ENCODE data around the gene RHCG.
A peak's percentile ranks its signal among the peaks of the same experiment; 100 is the strongest.

The RHCG gene

GRCh38 chr15:89455535-89455934, 40.8 kb downstream of the RHCG start:
- H2BK15ac ChIP-seq (ENCODE audit: low read length), result no peak overlapping the region
- no peak overlapping the region for H3K27ac ChIP-seq (replicated peaks; ENCODE audit: low read length)
- H3K4me2 ChIP-seq (ENCODE audit: insufficient read depth, low read length, poor library complexity, severe bottlenecking), result no peak overlapping the region
- no peak overlapping the region for H3K4ac ChIP-seq (ENCODE audit: low read length)
- H3K36me3 ChIP-seq (replicated peaks in 1 of 2; ENCODE audit: control insufficient read depth in 2 of 2, insufficient read depth in 2 of 2, low read length in 2 of 2), result no peaks in the 10 kb centered on the region
- H3K4me1 ChIP-seq (ENCODE audit: control insufficient read depth in 2 of 2, insufficient read depth in 1 of 2, low read depth in 1 of 2, low read length in 2 of 2), result peaks cover 0 to 14% of the 10 kb centered on the region in 2 donors
- H2AFZ ChIP-seq (ENCODE audit: low read length), result no peak overlapping the region
- H3K27me3 ChIP-seq (ENCODE audit: control insufficient read depth in 3 of 3, insufficient read depth in 3 of 3, low read depth in 1 of 3, low read length in 3 of 3), result peaks cover 0 to 16% (median 8%) of the 10 kb centered on the region in 3 experiments
- no peak overlapping the region for H3K23ac ChIP-seq (ENCODE audit: low read depth, low read length, poor library complexity)
- H4K91ac ChIP-seq (ENCODE audit: low read depth, low read length, poor library complexity), result no peak overlapping the region
- no peak overlapping the region for H2BK12ac ChIP-seq (ENCODE audit: low read length)
- no peak for DNase-seq (ENCODE audit: low spot score)
- H2BK120ac ChIP-seq (ENCODE audit: low read depth, low read length), result no peak overlapping the region
- H3K9ac ChIP-seq (ENCODE audit: low read depth, low read length, poor library complexity), result no peak overlapping the region
- H2BK5ac ChIP-seq (ENCODE audit: low read length), result no peak overlapping the region
- WGBS, 2 donors (ENCODE audit: extremely low coverage in 2 of 2, insufficient read length in 2 of 2, insufficient replicate concordance in 1 of 2), result no CpG with 5 or more reads among the region's 1 CpG
- no peak overlapping the region for H3K14ac ChIP-seq (ENCODE audit: low read length)
- no peak overlapping the region for H2AK5ac ChIP-seq (ENCODE audit: low read depth, low read length)
- H4K8ac ChIP-seq (ENCODE audit: low read depth, low read length), result no peak overlapping the region
- no peaks in the 10 kb centered on the region for H3K79me1 ChIP-seq (ENCODE audit: low read depth, low read length)
- H3K9me3 ChIP-seq (replicated peaks in 1 of 2; ENCODE audit: control insufficient read depth in 2 of 2, insufficient read depth in 1 of 2, low read depth in 1 of 2, low read length in 2 of 2), result peaks cover 0 to 2% of the 10 kb centered on the region in 2 donors
- no peak overlapping the region for H3K18ac ChIP-seq (ENCODE audit: low read length)
- no peak overlapping the region for H3K4me3 ChIP-seq (ENCODE audit: low read length in 2 of 2)

DNA sequence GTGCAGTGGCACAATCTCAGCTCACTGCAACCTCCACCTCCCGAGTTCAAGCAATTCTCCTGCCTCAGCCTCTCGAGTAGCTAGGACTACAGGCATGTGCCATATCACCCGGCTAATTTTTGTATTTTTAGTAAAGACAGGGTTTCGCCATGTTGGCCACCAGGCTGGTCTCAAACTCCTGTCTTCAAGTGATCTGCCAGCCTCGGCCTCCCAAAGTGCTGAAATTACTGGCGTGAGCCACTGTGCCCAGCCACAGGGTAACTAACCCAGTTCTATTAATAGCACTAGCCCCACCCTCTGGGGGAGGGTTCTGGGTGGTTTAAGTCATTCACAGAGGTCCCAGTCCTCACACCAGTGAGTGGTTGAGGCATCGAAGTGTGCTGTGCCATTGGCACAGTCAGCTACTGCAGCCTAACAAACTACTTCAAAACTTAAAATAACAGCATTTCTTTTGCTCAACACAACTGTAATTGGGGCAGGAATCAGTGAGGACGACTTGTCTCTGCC, 44.0 kb downstream of the RHCG start:
- H2BK12ac ChIP-seq (ENCODE audit: low read length), result no peak overlapping the region
- no peak overlapping the region for H3K4me3 ChIP-seq (ENCODE audit: low read length in 2 of 2)
- no peak overlapping the region for H2BK120ac ChIP-seq (ENCODE audit: low read depth, low read length)
- H3K4me1 ChIP-seq (ENCODE audit: control insufficient read depth in 2 of 2, insufficient read depth in 1 of 2, low read depth in 1 of 2, low read length in 2 of 2), result peaks cover 2 to 12% of the 10 kb centered on the region in 2 donors
- peak overlapping the region; percentile 77 for H2AK5ac ChIP-seq (ENCODE audit: low read depth, low read length)
- H3K9ac ChIP-seq (ENCODE audit: low read depth, low read length, poor library complexity), result no peak overlapping the region
- no peaks in the 10 kb centered on the region for H3K36me3 ChIP-seq (replicated peaks in 1 of 2; ENCODE audit: control insufficient read depth in 2 of 2, insufficient read depth in 2 of 2, low read length in 2 of 2)
- peaks cover 0 to 2% of the 10 kb centered on the region in 2 donors for H3K9me3 ChIP-seq (replicated peaks in 1 of 2; ENCODE audit: control insufficient read depth in 2 of 2, insufficient read depth in 1 of 2, low read depth in 1 of 2, low read length in 2 of 2)
- H3K27ac ChIP-seq (replicated peaks; ENCODE audit: low read length), result no peak overlapping the region
- no peak overlapping the region for H2BK5ac ChIP-seq (ENCODE audit: low read length)
- no peak overlapping the region for H3K18ac ChIP-seq (ENCODE audit: low read length)
- H3K23ac ChIP-seq (ENCODE audit: low read depth, low read length, poor library complexity), result no peak overlapping the region
- no peak overlapping the region for H2AFZ ChIP-seq (ENCODE audit: low read length)
- H2BK15ac ChIP-seq (ENCODE audit: low read length), result no peak overlapping the region
- H3K4me2 ChIP-seq (ENCODE audit: insufficient read depth, low read length, poor library complexity, severe bottlenecking), result no peak overlapping the region
- DNase-seq (ENCODE audit: low spot score), result no peak
- H3K79me1 ChIP-seq (ENCODE audit: low read depth, low read length), result no peaks in the 10 kb centered on the region
- no peak overlapping the region for H4K8ac ChIP-seq (ENCODE audit: low read depth, low read length)
- peaks cover 0 to 48% (median 31%) of the 10 kb centered on the region in 3 experiments for H3K27me3 ChIP-seq (ENCODE audit: control insufficient read depth in 3 of 3, insufficient read depth in 3 of 3, low read depth in 1 of 3, low read length in 3 of 3)
- H3K14ac ChIP-seq (ENCODE audit: low read length), result no peak overlapping the region
- no peak overlapping the region for H3K4ac ChIP-seq (ENCODE audit: low read length)
- no CpG with 5 or more reads among the region's 8 CpGs for WGBS, 2 donors (ENCODE audit: extremely low coverage in 2 of 2, insufficient read length in 2 of 2, insufficient replicate concordance in 1 of 2)
- H4K91ac ChIP-seq (ENCODE audit: low read depth, low read length, poor library complexity), result no peak overlapping the region

- H3K14ac ChIP-seq (ENCODE audit: low read length), result no peak overlapping the region
- H4K91ac ChIP-seq (ENCODE audit: low read depth, low read length, poor library complexity), result no peak overlapping the region
- H2BK15ac ChIP-seq (ENCODE audit: low read length), result no peak overlapping the region
- no peak overlapping the region for H2AFZ ChIP-seq (ENCODE audit: low read length)
- no peaks in the 10 kb centered on the region for H3K36me3 ChIP-seq (replicated peaks in 1 of 2; ENCODE audit: control insufficient read depth in 2 of 2, insufficient read depth in 2 of 2, low read length in 2 of 2)
- DNase-seq (ENCODE audit: low spot score), result no peak
- H3K27me3 ChIP-seq (ENCODE audit: control insufficient read depth in 3 of 3, insufficient read depth in 3 of 3, low read depth in 1 of 3, low read length in 3 of 3), result peaks cover 0 to 52% (median 35%) of the 10 kb centered on the region in 3 experiments
- no peak overlapping the region for H3K4me2 ChIP-seq (ENCODE audit: insufficient read depth, low read length, poor library complexity, severe bottlenecking)
- no CpG with 5 or more reads among the region's 1 CpG for WGBS, 2 donors (ENCODE audit: extremely low coverage in 2 of 2, insufficient read length in 2 of 2, insufficient replicate concordance in 1 of 2)
- H3K27ac ChIP-seq (replicated peaks; ENCODE audit: low read length), result no peak overlapping the region
- no peak overlapping the region for H3K23ac ChIP-seq (ENCODE audit: low read depth, low read length, poor library complexity)
- H3K9me3 ChIP-seq (replicated peaks in 1 of 2; ENCODE audit: control insufficient read depth in 2 of 2, insufficient read depth in 1 of 2, low read depth in 1 of 2, low read length in 2 of 2), result peaks cover 0 to 2% of the 10 kb centered on the region in 2 donors
- H3K79me1 ChIP-seq (ENCODE audit: low read depth, low read length), result no peaks in the 10 kb centered on the region
- no peak overlapping the region for H2BK12ac ChIP-seq (ENCODE audit: low read length)
- H2AK5ac ChIP-seq (ENCODE audit: low read depth, low read length), result no peak overlapping the region
- no peak overlapping the region for H3K18ac ChIP-seq (ENCODE audit: low read length)
- H2BK5ac ChIP-seq (ENCODE audit: low read length), result no peak overlapping the region
- H3K9ac ChIP-seq (ENCODE audit: low read depth, low read length, poor library complexity), result no peak overlapping the region
- H3K4me3 ChIP-seq (ENCODE audit: low read length in 2 of 2), result no peak overlapping the region
- no peak overlapping the region for H3K4ac ChIP-seq (ENCODE audit: low read length)
- H3K4me1 ChIP-seq (ENCODE audit: control insufficient read depth in 2 of 2, insufficient read depth in 1 of 2, low read depth in 1 of 2, low read length in 2 of 2), result peaks cover 2 to 12% of the 10 kb centered on the region in 2 donors
- H4K8ac ChIP-seq (ENCODE audit: low read depth, low read length), result no peak overlapping the region
- H2BK120ac ChIP-seq (ENCODE audit: low read depth, low read length), result no peak overlapping the region
These were observed 44.5 kb downstream of the RHCG start for GRCh38 chr15:89451846-89452245.

DNA sequence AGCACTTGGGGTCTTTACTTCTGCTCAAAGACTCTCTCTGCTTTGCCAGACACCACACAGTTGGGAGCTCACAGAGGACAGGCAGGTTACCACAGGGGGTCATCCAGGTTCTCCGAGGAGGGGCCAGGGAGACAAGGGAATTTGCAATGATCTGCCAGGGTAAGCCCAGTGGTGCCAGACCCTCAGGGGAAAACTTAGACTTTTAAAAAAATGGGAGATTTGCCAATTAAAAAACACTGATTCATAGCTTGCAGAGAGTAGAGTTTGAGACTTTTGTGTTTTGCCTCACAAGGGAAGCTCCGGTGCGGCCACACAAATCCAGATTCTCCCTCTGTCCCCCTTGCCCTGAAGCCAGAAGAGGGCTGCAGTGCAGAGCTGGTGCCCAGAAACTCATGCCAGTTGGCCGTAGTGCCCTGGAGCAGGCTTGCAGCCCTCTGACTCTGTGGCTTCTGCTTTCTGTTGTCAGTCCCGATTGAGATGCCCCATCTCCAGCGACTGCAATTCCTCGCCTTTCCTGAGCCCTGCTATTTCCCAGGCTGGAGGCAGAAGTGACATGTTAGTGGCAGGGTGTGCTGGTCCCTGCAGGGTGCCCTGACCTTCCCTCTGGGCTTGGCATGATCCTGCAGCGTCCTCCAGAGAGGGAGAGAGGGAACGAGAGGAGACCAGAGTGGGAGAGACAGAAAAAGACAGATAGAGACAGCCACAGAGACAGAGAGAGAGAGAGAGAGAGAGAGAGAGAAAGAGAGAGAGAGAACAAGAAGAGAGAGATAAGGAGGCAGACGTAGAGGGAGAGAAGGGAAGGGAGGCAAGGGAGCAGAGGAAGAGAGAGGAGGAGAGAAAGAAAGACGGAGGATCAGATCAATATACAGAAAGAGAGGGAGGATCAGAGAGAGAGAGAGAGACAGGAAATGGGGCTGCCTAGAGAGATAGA, 46.0 kb downstream of the RHCG start:
- no peak overlapping the region for H2AFZ ChIP-seq (ENCODE audit: low read length)

More for the DNA sequence above, 46.0 kb downstream of the RHCG start:
- Histone ChIP-seq H2BK15ac (ENCODE audit: low read length) (no peak overlapping the region), H4K91ac (ENCODE audit: low read depth, low read length, poor library complexity) (no peak overlapping the region), H3K9ac (ENCODE audit: low read depth, low read length, poor library complexity) (peak overlapping the region; percentile 57), H3K27me3 (ENCODE audit: control insufficient read depth in 3 of 3, insufficient read depth in 3 of 3, low read depth in 1 of 3, low read length in 3 of 3) (peaks cover 3 to 62% (median 47%) of the 10 kb centered on the region in 3 experiments), H3K23ac (ENCODE audit: low read depth, low read length, poor library complexity) (no peak overlapping the region), H3K27ac (replicated peaks; ENCODE audit: low read length) (no peak overlapping the region), H2BK120ac (ENCODE audit: low read depth, low read length) (no peak overlapping the region), H3K9me3 (replicated peaks in 1 of 2; ENCODE audit: control insufficient read depth in 2 of 2, insufficient read depth in 1 of 2, low read depth in 1 of 2, low read length in 2 of 2) (peaks cover 0 to 2% of the 10 kb centered on the region in 2 donors), H3K18ac (ENCODE audit: low read length) (peak overlapping the region; percentile 90), H3K4me2 (ENCODE audit: insufficient read depth, low read length, poor library complexity, severe bottlenecking) (no peak overlapping the region), H3K4me1 (ENCODE audit: control insufficient read depth in 2 of 2, insufficient read depth in 1 of 2, low read depth in 1 of 2, low read length in 2 of 2) (peaks cover 2 to 12% of the 10 kb centered on the region in 2 donors), H3K79me1 (ENCODE audit: low read depth, low read length) (no peaks in the 10 kb centered on the region), H2BK5ac (ENCODE audit: low read length) (no peak overlapping the region), H3K4me3 (ENCODE audit: low read length in 2 of 2) (no peak overlapping the region), H3K4ac (ENCODE audit: low read length) (no peak overlapping the region), H2BK12ac (ENCODE audit: low read length) (peak overlapping the region; percentile 92), H4K8ac (ENCODE audit: low read depth, low read length) (no peak overlapping the region), H2AK5ac (ENCODE audit: low read depth, low read length) (no peak overlapping the region), H3K14ac (ENCODE audit: low read length) (no peak overlapping the region), H3K36me3 (replicated peaks in 1 of 2; ENCODE audit: control insufficient read depth in 2 of 2, insufficient read depth in 2 of 2, low read length in 2 of 2) (no peaks in the 10 kb centered on the region)
- DNase-seq (ENCODE audit: low spot score), result no peak
- WGBS, 2 donors (ENCODE audit: extremely low coverage in 2 of 2, insufficient read length in 2 of 2, insufficient replicate concordance in 1 of 2), result no CpG with 5 or more reads among the region's 11 CpGs
